Measurements from ENCODE around the gene DENND2D. TPM values are rescaled to one million over a fixed set of nuclear protein-coding genes. Genes with fewer than 3 reads are reported as not detected.

DENND2D gene
- total RNA-seq, 1 donor from 2014 or later, result 3.6 TPM

- no peak for DNase-seq (ENCODE audit: low spot score)
- Mint-ChIP-seq H3K9me3 (ENCODE audit: unreplicated experiment) (no peaks in the 10 kb centered on the region), H3K4me3 (ENCODE audit: unreplicated experiment) (no peak overlapping the region), H3K27me3 (ENCODE audit: unreplicated experiment) (peaks cover 18% of the 10 kb centered on the region), H3K27ac (ENCODE audit: unreplicated experiment) (no peak overlapping the region), H3K36me3 (ENCODE audit: low read depth, unreplicated experiment) (peaks cover 11% of the 10 kb centered on the region), H3K4me1 (ENCODE audit: unreplicated experiment) (peaks cover 39% of the 10 kb centered on the region)
- TF ChIP-seq CTCF (IDR thresholded peaks at IDR 0.05; ENCODE audit: unreplicated experiment), result no peak
These were observed 1.1 kb downstream of the DENND2D start for GRCh38 chr1:111199329-111199728.

GRCh38 chr1:111198836-111199235, 1.6 kb downstream of the DENND2D start:
- TF ChIP-seq CTCF (IDR thresholded peaks at IDR 0.05; ENCODE audit: unreplicated experiment), result no peak
- Mint-ChIP-seq H3K27me3 (ENCODE audit: unreplicated experiment) (peaks cover 18% of the 10 kb centered on the region), H3K4me1 (ENCODE audit: unreplicated experiment) (peaks cover 44% of the 10 kb centered on the region), H3K27ac (ENCODE audit: unreplicated experiment) (no peak overlapping the region), H3K36me3 (ENCODE audit: low read depth, unreplicated experiment) (peaks cover 11% of the 10 kb centered on the region), H3K9me3 (ENCODE audit: unreplicated experiment) (no peaks in the 10 kb centered on the region), H3K4me3 (ENCODE audit: unreplicated experiment) (no peak overlapping the region)
- no peak for DNase-seq (ENCODE audit: low spot score)

GRCh38 chr1:111197598-111198284, 2.7 kb downstream of the DENND2D start:
- peaks cover 20% of the 10 kb centered on the region for H3K27me3 Mint-ChIP-seq (ENCODE audit: unreplicated experiment)
- peaks cover 14% of the 10 kb centered on the region for H3K36me3 Mint-ChIP-seq (ENCODE audit: low read depth, unreplicated experiment)
- TF ChIP-seq CTCF (IDR thresholded peaks at IDR 0.05; ENCODE audit: unreplicated experiment), result peak; percentile 25
- no peaks in the 10 kb centered on the region for H3K9me3 Mint-ChIP-seq (ENCODE audit: unreplicated experiment)
- H3K4me1 Mint-ChIP-seq (ENCODE audit: unreplicated experiment), result peaks cover 47% of the 10 kb centered on the region
- H3K27ac Mint-ChIP-seq (ENCODE audit: unreplicated experiment), result peak overlapping the region; percentile 42
- no peak overlapping the region for H3K4me3 Mint-ChIP-seq (ENCODE audit: unreplicated experiment)
- peak; percentile 60 for DNase-seq (ENCODE audit: low spot score)

- H3K4me3 Mint-ChIP-seq (ENCODE audit: unreplicated experiment), result no peak overlapping the region
- peaks cover 15% of the 10 kb centered on the region for H3K36me3 Mint-ChIP-seq (ENCODE audit: low read depth, unreplicated experiment)
- TF ChIP-seq CTCF (IDR thresholded peaks at IDR 0.05; ENCODE audit: unreplicated experiment), result no peak
- H3K4me1 Mint-ChIP-seq (ENCODE audit: unreplicated experiment), result peaks cover 56% of the 10 kb centered on the region
- no peak for DNase-seq (ENCODE audit: low spot score)
- peaks cover 24% of the 10 kb centered on the region for H3K27me3 Mint-ChIP-seq (ENCODE audit: unreplicated experiment)
- no peaks in the 10 kb centered on the region for H3K9me3 Mint-ChIP-seq (ENCODE audit: unreplicated experiment)
- H3K27ac Mint-ChIP-seq (ENCODE audit: unreplicated experiment), result no peak overlapping the region
These were observed 4.2 kb downstream of the DENND2D start for GRCh38 chr1:111196213-111196612.

- Mint-ChIP-seq H3K36me3 (ENCODE audit: low read depth, unreplicated experiment) (peaks cover 21% of the 10 kb centered on the region), H3K27me3 (ENCODE audit: unreplicated experiment) (peaks cover 25% of the 10 kb centered on the region), H3K4me1 (ENCODE audit: unreplicated experiment) (peaks cover 66% of the 10 kb centered on the region), H3K4me3 (ENCODE audit: unreplicated experiment) (peak overlapping the region; percentile 76), H3K27ac (ENCODE audit: unreplicated experiment) (peak overlapping the region; percentile 27), H3K9me3 (ENCODE audit: unreplicated experiment) (no peaks in the 10 kb centered on the region)
- TF ChIP-seq CTCF (IDR thresholded peaks at IDR 0.05; ENCODE audit: unreplicated experiment), result no peak
- no peak for DNase-seq (ENCODE audit: low spot score)
These were observed 5.3 kb downstream of the DENND2D start for GRCh38 chr1:111195002-111195684.
